Subcutaneous preadipocyte (primary cell): ENCODE results near the gene USP10. TPM values are rescaled to one million over a fixed set of nuclear protein-coding genes. Genes with fewer than 3 reads are reported as not detected.

ENCODE experiments used
- total RNA-seq: library from RNA; depleted of rRNA; stranded (reverse); fragments of >200 nt; gene quantifications from 2 replicates; pipeline ENCODE4 v1.2.3, GENCODE V29; 2012

Gene USP10, protein sequence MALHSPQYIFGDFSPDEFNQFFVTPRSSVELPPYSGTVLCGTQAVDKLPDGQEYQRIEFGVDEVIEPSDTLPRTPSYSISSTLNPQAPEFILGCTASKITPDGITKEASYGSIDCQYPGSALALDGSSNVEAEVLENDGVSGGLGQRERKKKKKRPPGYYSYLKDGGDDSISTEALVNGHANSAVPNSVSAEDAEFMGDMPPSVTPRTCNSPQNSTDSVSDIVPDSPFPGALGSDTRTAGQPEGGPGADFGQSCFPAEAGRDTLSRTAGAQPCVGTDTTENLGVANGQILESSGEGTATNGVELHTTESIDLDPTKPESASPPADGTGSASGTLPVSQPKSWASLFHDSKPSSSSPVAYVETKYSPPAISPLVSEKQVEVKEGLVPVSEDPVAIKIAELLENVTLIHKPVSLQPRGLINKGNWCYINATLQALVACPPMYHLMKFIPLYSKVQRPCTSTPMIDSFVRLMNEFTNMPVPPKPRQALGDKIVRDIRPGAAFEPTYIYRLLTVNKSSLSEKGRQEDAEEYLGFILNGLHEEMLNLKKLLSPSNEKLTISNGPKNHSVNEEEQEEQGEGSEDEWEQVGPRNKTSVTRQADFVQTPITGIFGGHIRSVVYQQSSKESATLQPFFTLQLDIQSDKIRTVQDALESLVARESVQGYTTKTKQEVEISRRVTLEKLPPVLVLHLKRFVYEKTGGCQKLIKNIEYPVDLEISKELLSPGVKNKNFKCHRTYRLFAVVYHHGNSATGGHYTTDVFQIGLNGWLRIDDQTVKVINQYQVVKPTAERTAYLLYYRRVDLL
- 45.2 and 72.3 TPM in 2 replicates for total RNA-seq

DNA sequence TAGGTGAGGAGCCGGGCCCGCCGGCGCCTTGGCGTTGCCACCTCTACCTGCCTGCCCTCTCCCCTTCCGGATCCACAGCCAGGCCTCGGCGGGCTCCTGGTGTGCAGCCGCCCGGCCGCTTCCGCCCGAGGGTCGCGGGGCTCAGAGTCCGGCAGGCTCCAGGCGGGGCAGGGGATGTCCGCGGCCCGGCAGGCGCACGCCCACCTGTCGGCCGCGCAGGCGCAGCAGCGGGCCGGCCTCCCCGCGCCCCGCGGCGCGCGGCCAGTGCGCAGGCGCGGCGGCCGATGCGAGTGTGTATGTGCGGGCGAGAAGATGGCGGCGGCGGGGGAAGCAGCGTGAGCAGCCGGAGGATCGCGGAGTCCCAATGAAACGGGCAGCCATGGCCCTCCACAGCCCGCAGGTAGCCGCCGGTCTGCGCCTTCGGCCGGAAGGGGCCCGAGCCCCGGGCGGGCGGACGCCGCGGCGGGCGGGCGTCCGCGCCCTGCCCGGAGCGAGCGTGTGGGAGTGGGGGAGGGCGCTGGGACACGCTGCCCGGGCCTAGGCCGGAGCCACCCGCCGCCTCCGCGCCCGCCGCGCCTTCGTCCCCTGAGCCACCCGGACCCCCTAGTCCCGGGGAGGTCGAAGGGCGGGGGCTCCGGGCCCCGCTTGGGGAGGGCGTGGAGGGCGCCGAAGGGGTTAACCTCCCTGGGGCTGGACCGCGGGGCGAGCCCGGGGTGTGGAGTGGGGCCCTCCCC is at the start of gene USP10:
Gene USP10 (plus strand): TSS at position 289 of the 734 bp plus-strand sequence. CDS start 91 bp downstream, at position 380.

DNA sequence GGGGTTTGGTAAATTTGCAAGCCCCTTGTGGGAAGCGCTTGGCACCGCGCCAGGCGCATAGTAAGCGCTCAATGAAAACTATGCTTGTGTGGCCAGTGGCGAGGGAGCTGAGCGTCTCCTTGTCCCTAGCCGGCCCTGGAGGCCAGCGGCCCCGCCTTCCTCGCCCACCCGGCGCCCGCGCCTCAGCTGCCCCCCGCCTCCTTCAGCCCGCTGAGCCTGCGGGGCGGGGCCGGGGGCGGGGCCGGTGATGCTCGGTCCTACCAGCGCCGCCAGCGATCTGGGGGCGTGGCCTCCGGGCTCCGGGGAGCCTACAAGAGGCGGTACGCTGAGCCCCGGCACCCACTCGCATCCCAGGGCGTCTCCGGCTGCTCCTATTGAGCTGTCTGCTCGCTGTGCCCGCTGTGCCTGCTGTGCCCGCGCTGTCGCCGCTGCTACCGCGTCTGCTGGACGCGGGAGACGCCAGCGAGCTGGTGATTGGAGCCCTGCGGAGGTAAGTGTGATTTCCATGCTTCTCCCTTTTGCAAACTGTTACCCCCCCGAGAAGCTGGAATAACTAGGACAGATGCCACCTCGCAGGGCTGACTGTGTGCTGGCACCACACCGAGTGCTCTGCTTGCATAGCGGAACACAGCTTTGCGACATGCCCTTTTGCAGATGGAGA is 120.0 kb downstream of the USP10 start, which contains the start of gene CRISPLD2:
Gene CRISPLD2 (plus strand): TSS at position 342 of the 661 bp plus-strand sequence. CDS start 18,511 bp downstream, outside the sequence.

Other genes with a start within 250 kb of the USP10 start
- gene MEAK7, start 195.3 kb upstream of the USP10 start, total RNA-seq, result 13.2 and 22.3 TPM in 2 replicates
- gene COTL1, start 81.9 kb upstream of the USP10 start, total RNA-seq, result 258 and 352 TPM in 2 replicates
- gene KLHL36, start 51.5 kb upstream of the USP10 start, total RNA-seq, result 56.2 and 59.6 TPM in 2 replicates
- 6.5 and 54.4 TPM in 2 replicates for gene CRISPLD2, start 120.0 kb downstream of the USP10 start, total RNA-seq